ENCODE results near the gene PHOX2B.

DNA sequence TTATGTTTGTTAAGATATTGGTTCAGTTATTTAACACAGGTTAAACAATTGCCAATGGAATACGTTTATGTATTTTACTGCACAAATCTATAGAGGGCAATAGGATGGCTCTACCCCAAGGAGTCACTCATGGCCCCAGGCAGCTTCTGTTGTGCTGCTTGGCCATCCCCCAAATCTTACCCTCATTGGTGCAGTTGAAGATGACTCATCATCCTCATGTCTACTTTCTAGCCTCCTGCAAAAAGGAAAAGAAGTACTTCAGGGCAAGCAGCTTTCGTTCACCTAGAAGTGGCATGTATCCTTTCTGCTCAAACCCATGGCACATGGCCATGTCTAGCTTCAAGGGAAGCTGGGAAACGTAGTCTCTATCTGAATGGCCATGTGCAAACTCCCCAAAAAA is 14.2 kb downstream of the PHOX2B start:
- TF ChIP-seq, protein P1, sequence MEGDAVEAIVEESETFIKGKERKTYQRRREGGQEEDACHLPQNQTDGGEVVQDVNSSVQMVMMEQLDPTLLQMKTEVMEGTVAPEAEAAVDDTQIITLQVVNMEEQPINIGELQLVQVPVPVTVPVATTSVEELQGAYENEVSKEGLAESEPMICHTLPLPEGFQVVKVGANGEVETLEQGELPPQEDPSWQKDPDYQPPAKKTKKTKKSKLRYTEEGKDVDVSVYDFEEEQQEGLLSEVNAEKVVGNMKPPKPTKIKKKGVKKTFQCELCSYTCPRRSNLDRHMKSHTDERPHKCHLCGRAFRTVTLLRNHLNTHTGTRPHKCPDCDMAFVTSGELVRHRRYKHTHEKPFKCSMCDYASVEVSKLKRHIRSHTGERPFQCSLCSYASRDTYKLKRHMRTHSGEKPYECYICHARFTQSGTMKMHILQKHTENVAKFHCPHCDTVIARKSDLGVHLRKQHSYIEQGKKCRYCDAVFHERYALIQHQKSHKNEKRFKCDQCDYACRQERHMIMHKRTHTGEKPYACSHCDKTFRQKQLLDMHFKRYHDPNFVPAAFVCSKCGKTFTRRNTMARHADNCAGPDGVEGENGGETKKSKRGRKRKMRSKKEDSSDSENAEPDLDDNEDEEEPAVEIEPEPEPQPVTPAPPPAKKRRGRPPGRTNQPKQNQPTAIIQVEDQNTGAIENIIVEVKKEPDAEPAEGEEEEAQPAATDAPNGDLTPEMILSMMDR (IDR thresholded peaks at IDR 0.05; ENCODE audit: low read length) = no peak
- TF ChIP-seq EZH2 (optimal IDR thresholded peaks at IDR 0.05; ENCODE audit: low read depth, low read length) = no peak
- no peak for TF ChIP-seq EZH2phosphoT487 (IDR thresholded peaks at IDR 0.05; ENCODE audit: low read length)
